Brain pericyte (primary cell): ENCODE measurements around the gene PPP6R3.
"Not testable (repeated sequence)": the region's sequence is repeated elsewhere in the genome, so short reads cannot be mapped to it uniquely, and the experiment has no call there.

Source experiments
- DNase-seq: peaks from one replicate; pipeline ENCODE4 v3.0.0-alpha.2; 2012; ENCODE audit warnings: low read depth, low spot score

The PPP6R3 gene

GRCh38 chr11:68525336-68525735, 64.8 kb downstream of the PPP6R3 start:
- DNase-seq, result no peak

GRCh38 chr11:68525930-68526329, 65.4 kb downstream of the PPP6R3 start:
- no peak for DNase-seq

- no peak for DNase-seq
Observed at GRCh38 chr11:68527585-68527984, 67.0 kb downstream of the PPP6R3 start.

GRCh38 chr11:68528630-68529029, 68.1 kb downstream of the PPP6R3 start:
- no peak for DNase-seq

GRCh38 chr11:68531129-68531693, 70.7 kb downstream of the PPP6R3 start:
- no peak for DNase-seq

DNA sequence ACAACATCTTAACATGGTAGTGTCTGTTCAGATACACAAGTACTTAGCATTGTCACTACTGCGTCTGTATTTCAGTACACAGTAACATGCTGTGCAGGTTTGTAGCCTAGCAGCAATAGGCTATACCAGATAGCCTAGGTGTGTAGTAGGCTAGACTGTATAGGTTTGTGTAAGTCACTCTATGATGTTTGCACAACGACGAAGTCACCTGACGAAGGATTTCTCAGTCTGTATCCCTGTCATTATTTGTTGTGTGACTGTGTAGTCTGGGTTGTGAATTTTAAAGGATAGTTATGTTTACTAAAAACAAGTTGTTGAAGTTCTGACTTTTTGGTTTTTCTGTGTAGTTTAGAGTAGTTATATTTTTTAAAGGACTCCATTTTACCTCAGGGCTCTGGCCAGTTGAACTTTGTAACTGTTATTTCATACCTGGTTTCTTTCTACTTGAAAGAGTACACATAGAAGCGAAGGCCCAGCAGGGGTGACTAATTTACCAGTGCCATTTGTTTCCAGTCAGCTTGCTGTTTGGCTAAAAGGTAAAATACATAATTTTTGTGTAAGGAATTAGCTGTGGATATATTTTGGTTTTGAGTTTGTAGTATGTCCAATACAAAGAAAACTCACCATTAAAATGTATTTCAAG, 72.3 kb downstream of the PPP6R3 start:
- DNase-seq, result no peak

DNA sequence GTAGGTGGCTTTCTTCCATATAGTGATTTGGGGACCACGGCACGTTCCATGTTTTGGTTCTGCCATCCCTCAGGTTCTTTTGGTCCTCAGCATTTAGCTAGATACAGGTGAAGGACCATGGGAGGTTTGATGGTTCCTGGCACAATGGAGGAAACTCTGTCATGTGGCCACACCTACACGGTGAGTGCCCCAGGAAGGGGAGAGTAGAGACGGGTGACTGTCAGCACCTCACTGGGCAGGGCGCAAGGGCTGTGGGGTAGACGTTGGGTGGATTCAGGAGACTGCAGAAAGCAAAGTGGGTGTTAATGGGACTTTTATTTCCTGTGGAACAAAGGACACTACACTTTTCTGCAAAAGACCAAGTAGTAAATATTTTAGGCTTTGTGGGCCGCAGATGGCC, 73.4 kb downstream of the PPP6R3 start:
- no peak for DNase-seq

DNA sequence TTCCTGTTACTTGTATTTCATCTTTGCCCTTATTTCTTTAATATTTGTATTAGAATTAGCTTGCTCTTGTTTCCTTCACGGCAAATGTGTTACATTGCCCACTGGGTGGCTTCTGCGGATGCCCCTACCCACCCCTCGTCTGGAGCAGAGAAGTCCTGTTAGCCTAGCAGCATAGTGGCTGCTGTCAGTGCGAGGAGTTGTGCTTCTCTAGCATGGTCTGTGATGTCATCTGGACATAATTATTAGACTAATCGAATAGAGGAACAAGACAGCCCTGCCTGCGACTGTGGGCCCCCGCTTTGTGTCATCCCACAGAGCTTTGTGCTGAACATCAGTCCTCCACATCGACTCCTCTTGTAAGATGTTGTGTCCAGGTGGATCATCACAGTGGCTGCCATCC, 74.5 kb downstream of the PPP6R3 start:
- DNase-seq, result no peak

DNA sequence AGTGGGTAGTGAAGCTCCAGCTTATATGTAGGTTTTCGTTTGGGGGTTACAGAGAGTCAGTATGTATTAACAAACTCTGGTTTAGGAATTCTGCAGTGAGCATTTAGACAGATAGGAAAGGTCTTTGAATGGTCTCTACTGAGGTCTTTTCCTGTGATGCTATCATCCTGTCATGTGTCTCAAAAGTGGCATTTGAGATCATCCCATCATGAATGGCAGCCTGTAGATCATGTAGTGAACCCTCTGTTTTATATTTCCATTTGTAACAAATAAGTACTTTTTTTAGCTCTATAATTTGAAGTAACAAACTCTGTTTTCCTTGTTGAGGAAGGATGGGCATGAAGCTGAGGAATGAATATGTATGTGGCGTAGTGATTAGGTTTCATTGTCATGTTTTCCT, 76.2 kb downstream of the PPP6R3 start:
- DNase-seq, result no peak

GRCh38 chr11:68538025-68538424, 77.5 kb downstream of the PPP6R3 start:
- DNase-seq, result no peak

GRCh38 chr11:68539395-68539794, 78.8 kb downstream of the PPP6R3 start:
- no peak for DNase-seq

- not testable (repeated sequence) for DNase-seq
Observed at GRCh38 chr11:68540504-68540903, 80.0 kb downstream of the PPP6R3 start.

- DNase-seq, result no peak
Observed at GRCh38 chr11:68541116-68541515, 80.6 kb downstream of the PPP6R3 start.

GRCh38 chr11:68541991-68542390, 81.4 kb downstream of the PPP6R3 start:
- DNase-seq, result no peak

DNA sequence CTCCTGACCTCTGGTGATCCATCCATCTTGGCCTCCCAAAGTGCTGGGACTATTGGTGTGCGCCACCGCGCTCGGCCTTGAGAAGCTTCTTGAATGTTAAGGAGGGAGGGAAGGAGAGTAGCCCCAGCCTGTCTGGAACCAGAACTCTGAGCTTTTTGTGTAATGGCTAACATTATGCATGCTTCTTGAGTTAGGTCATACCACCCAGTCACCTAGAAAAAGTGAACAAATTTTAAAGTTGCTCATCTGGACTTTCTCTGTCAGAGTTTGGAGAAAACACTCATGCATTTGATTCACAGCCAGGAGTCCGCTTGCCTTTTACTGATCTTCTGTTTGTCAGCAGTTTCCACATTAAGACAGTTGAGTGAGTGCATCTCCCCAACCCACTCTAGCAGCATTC, 82.1 kb downstream of the PPP6R3 start:
- DNase-seq, result no peak

GRCh38 chr11:68543594-68543993, 83.0 kb downstream of the PPP6R3 start:
- DNase-seq, result no peak

GRCh38 chr11:68545347-68545746, 84.8 kb downstream of the PPP6R3 start:
- no peak for DNase-seq

- DNase-seq, result no peak
Observed at GRCh38 chr11:68545796-68546195, 85.2 kb downstream of the PPP6R3 start.

- DNase-seq, result no peak
Observed at GRCh38 chr11:68546555-68546954, 86.0 kb downstream of the PPP6R3 start.

GRCh38 chr11:68549789-68550484, 89.4 kb downstream of the PPP6R3 start:
- no peak for DNase-seq

GRCh38 chr11:68550485-68550817, 89.9 kb downstream of the PPP6R3 start:
- DNase-seq, result no peak

- DNase-seq, result no peak
Observed at GRCh38 chr11:68551223-68551622, 90.7 kb downstream of the PPP6R3 start.

GRCh38 chr11:68551777-68552176, 91.2 kb downstream of the PPP6R3 start:
- DNase-seq, result no peak
